Measurements from ENCODE around the gene ASL.

GRCh38 chr7:66092654-66093053 lies 17.0 kb downstream of the ASL start:
- TF ChIP-seq CTCF (IDR thresholded peaks at IDR 0.05): no peak
- no peak for TF ChIP-seq ZFX (IDR thresholded peaks at IDR 0.05; ENCODE audit: borderline replicate concordance)
